ENCODE measurements around the gene CTNNA3. TPM values are rescaled to one million over a fixed set of nuclear protein-coding genes. Genes with fewer than 3 reads are reported as not detected.

Gene CTNNA3
- total RNA-seq, 1 experiment from 2014 or later = 0.20 TPM

GRCh38 chr10:67257427-67258144 lies 438.4 kb downstream of the CTNNA3 start:
- no peak for TF ChIP-seq CTCF (IDR thresholded peaks at IDR 0.05; ENCODE audit: insufficient read depth in 1 of 2, low read depth in 1 of 2, low read length in 1 of 2, severe bottlenecking in 1 of 2, unreplicated experiment in 1 of 2)
- H3K4me3 ChIP-seq (ENCODE audit: low read depth, low read length) = no peak overlapping the region
- no peaks in the 10 kb centered on the region for H3K36me3 ChIP-seq (ENCODE audit: control insufficient read depth, insufficient read depth, low read length)
- CTCF ChIA-PET = no interaction called here
- Mint-ChIP-seq H3K27me3 (ENCODE audit: insufficient read depth, unreplicated experiment) (no peaks in the 10 kb centered on the region), H3K27ac (ENCODE audit: unreplicated experiment) (peak overlapping the region; percentile 40), H3K4me1 (ENCODE audit: low read depth, unreplicated experiment) (peaks cover 44% of the 10 kb centered on the region), H3K36me3 (ENCODE audit: insufficient read depth, unreplicated experiment) (no peaks in the 10 kb centered on the region), H3K9me3 (ENCODE audit: unreplicated experiment) (peaks cover 13% of the 10 kb centered on the region), H3K4me3 (ENCODE audit: unreplicated experiment) (no peak overlapping the region)
- peaks cover 48% of the 10 kb centered on the region for H3K4me1 ChIP-seq
- intact Hi-C loops (cut with micrococcal nuclease; ENCODE audit: unreplicated experiment) = loop anchor here (2.0 kb wide), 2 partner anchors 49 to 143 kb away; no protein-coding TSS in a partner anchor
- POLR2A ChIA-PET = no interaction called here
- no TSS peak for BruUV-seq (replicated peaks)
- no peaks in the 10 kb centered on the region for H3K27me3 ChIP-seq (replicated peaks; ENCODE audit: control insufficient read depth, insufficient read depth, low read length)
- no peaks in the 10 kb centered on the region for H3K9me3 ChIP-seq
- DNase-seq = no peak

- DNase-seq = no peak
- H3K9me3 Mint-ChIP-seq (ENCODE audit: unreplicated experiment) = peaks cover 13% of the 10 kb centered on the region
- Histone ChIP-seq H3K4me3 (ENCODE audit: low read depth, low read length) (no peak overlapping the region), H3K27me3 (replicated peaks; ENCODE audit: control insufficient read depth, insufficient read depth, low read length) (no peaks in the 10 kb centered on the region), H3K4me1 (peaks cover 48% of the 10 kb centered on the region), H3K9me3 (no peaks in the 10 kb centered on the region), H3K36me3 (ENCODE audit: control insufficient read depth, insufficient read depth, low read length) (no peaks in the 10 kb centered on the region)
- H3K4me1 Mint-ChIP-seq (ENCODE audit: low read depth, unreplicated experiment) = peaks cover 44% of the 10 kb centered on the region
- TF ChIP-seq CTCF (IDR thresholded peaks at IDR 0.05; ENCODE audit: insufficient read depth in 1 of 2, low read depth in 1 of 2, low read length in 1 of 2, severe bottlenecking in 1 of 2, unreplicated experiment in 1 of 2) = no peak
- no peak overlapping the region for H3K4me3 Mint-ChIP-seq (ENCODE audit: unreplicated experiment)
- no TSS peak for BruUV-seq (replicated peaks)
- CTCF ChIA-PET = no interaction called here
- H3K27ac Mint-ChIP-seq (ENCODE audit: unreplicated experiment) = peak overlapping the region; percentile 70
- H3K36me3 Mint-ChIP-seq (ENCODE audit: insufficient read depth, unreplicated experiment) = no peaks in the 10 kb centered on the region
- no peaks in the 10 kb centered on the region for H3K27me3 Mint-ChIP-seq (ENCODE audit: insufficient read depth, unreplicated experiment)
- POLR2A ChIA-PET = no interaction called here
- intact Hi-C loops (cut with micrococcal nuclease; ENCODE audit: unreplicated experiment) = no loop called here
Measured at GRCh38 chr10:67257018-67257417, 439.0 kb downstream of the CTNNA3 start.

GRCh38 chr10:67250686-67251085 lies 445.3 kb downstream of the CTNNA3 start:
- TF ChIP-seq CTCF (IDR thresholded peaks at IDR 0.05; ENCODE audit: insufficient read depth in 1 of 2, low read depth in 1 of 2, low read length in 1 of 2, severe bottlenecking in 1 of 2, unreplicated experiment in 1 of 2) = no peak
- H3K36me3 ChIP-seq (ENCODE audit: control insufficient read depth, insufficient read depth, low read length) = no peaks in the 10 kb centered on the region
- ChIA-PET CTCF (no interaction called here), POLR2A (no interaction called here)
- no peaks in the 10 kb centered on the region for H3K27me3 Mint-ChIP-seq (ENCODE audit: insufficient read depth, unreplicated experiment)
- 0 out of 2 replicates have a peak, but pooled peaks cover 3% of the 10 kb centered on the region for H3K4me1 ChIP-seq
- no peaks in the 10 kb centered on the region for H3K27me3 ChIP-seq (replicated peaks; ENCODE audit: control insufficient read depth, insufficient read depth, low read length)
- no TSS peak for BruUV-seq (replicated peaks)
- no peaks in the 10 kb centered on the region for H3K4me1 Mint-ChIP-seq (ENCODE audit: low read depth, unreplicated experiment)
- no peak overlapping the region for H3K4me3 ChIP-seq (ENCODE audit: low read depth, low read length)
- peaks cover 13% of the 10 kb centered on the region for H3K9me3 Mint-ChIP-seq (ENCODE audit: unreplicated experiment)
- no peaks in the 10 kb centered on the region for H3K9me3 ChIP-seq
- H3K27ac Mint-ChIP-seq (ENCODE audit: unreplicated experiment) = no peak overlapping the region
- intact Hi-C loops (cut with micrococcal nuclease; ENCODE audit: unreplicated experiment) = no loop called here
- no peak overlapping the region for H3K4me3 Mint-ChIP-seq (ENCODE audit: unreplicated experiment)
- no peaks in the 10 kb centered on the region for H3K36me3 Mint-ChIP-seq (ENCODE audit: insufficient read depth, unreplicated experiment)
- DNase-seq = no peak

Data from Caco-2 (cell line).